Measurements from ENCODE around the gene PPP1R12B. TPM values are rescaled to one million over a fixed set of nuclear protein-coding genes. Genes with fewer than 3 reads are reported as not detected.
"Not testable (repeated sequence)": the region's sequence is repeated elsewhere in the genome, so short reads cannot be mapped to it uniquely, and the experiment has no call there.

Gene PPP1R12B
- total RNA-seq, 2 experiments from 2014 or later, result 19.1 to 23.5 TPM

DNA sequence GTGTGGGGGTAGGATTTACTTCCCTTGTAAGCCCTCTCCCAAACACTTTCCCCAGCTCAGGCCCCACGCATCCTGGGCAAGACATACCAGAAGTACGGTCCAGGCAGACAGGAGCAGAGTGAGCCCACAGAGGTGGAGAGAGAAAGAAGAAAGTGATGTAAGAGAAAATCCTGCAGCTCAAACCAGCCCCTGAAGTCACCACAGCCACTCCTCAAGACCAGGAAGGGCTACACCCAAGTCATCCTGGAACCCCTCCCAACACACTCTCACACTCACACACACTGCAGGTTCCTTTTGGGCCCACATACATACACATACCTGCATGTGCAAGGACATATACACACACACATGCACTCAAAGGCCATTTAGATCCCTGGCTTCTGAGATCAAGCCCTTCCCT, 254.9 kb downstream of the PPP1R12B start:
- no TSS peak for BruUV-seq (replicated peaks)
- H3K4me3 ChIP-seq (ENCODE audit: low read depth, low read length, poor library complexity, severe bottlenecking), result no peak overlapping the region
- H3K79me2 ChIP-seq (ENCODE audit: insufficient read depth, low read depth, low read length), result no peaks in the 10 kb centered on the region
- ChIA-PET POLR2A (no interaction called here), CTCF (ENCODE audit: unreplicated experiment) (no interaction called here)
- H3K4me1 ChIP-seq (ENCODE audit: insufficient read depth, low read length, poor library complexity, severe bottlenecking), result no peaks in the 10 kb centered on the region
- H3K9me2 ChIP-seq (ENCODE audit: insufficient read depth, low read length), result no peaks in the 10 kb centered on the region
- no peak overlapping the region for H3K27ac ChIP-seq (ENCODE audit: low read depth, low read length, poor library complexity, severe bottlenecking)
- intact Hi-C loops (cut with micrococcal nuclease; ENCODE audit: unreplicated experiment), result no loop called here
- no peak overlapping the region for H3K4me2 ChIP-seq (ENCODE audit: low read length)
- DNase-seq (ENCODE audit: low spot score), result no peak
- no peaks in the 10 kb centered on the region for H4K20me1 ChIP-seq (ENCODE audit: insufficient read depth, low read length)
- H3K36me3 ChIP-seq (ENCODE audit: insufficient read depth, low read length), result no peaks in the 10 kb centered on the region
- no peak overlapping the region for H2AFZ ChIP-seq (ENCODE audit: low read length)
- no peaks in the 10 kb centered on the region for H3K9me3 ChIP-seq (ENCODE audit: low read length)
- no peak for TF ChIP-seq EZH2phosphoT487 (IDR thresholded peaks at IDR 0.05; ENCODE audit: borderline replicate concordance, low read depth, low read length)
- TF ChIP-seq, protein P1, sequence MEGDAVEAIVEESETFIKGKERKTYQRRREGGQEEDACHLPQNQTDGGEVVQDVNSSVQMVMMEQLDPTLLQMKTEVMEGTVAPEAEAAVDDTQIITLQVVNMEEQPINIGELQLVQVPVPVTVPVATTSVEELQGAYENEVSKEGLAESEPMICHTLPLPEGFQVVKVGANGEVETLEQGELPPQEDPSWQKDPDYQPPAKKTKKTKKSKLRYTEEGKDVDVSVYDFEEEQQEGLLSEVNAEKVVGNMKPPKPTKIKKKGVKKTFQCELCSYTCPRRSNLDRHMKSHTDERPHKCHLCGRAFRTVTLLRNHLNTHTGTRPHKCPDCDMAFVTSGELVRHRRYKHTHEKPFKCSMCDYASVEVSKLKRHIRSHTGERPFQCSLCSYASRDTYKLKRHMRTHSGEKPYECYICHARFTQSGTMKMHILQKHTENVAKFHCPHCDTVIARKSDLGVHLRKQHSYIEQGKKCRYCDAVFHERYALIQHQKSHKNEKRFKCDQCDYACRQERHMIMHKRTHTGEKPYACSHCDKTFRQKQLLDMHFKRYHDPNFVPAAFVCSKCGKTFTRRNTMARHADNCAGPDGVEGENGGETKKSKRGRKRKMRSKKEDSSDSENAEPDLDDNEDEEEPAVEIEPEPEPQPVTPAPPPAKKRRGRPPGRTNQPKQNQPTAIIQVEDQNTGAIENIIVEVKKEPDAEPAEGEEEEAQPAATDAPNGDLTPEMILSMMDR (conservative IDR thresholded peaks at IDR 0.05; ENCODE audit: low read length), result no peak

DNA sequence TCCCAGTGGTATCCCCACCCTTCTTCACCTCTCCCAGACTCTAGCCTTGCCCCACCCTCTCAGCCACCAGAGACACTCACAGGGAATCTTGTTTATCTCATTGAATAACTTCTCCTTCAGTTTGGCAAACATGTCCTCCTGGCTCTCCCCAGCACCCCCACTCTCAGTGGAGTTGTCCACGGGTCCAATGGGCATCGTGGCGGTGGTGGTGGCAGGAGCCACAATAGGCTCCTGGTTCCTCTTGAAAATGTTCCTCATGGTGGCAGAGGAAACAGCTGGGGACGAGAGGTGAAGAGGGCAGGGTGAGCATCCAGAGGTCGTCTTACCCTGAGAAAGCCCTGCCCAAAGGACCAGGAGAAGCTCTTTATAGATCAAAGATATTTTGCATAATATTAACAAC, 257.0 kb downstream of the PPP1R12B start:
- Histone ChIP-seq H3K79me2 (ENCODE audit: insufficient read depth, low read depth, low read length) (no peaks in the 10 kb centered on the region), H2AFZ (ENCODE audit: low read length) (no peak overlapping the region), H3K9me2 (ENCODE audit: insufficient read depth, low read length) (no peaks in the 10 kb centered on the region), H3K4me3 (ENCODE audit: low read depth, low read length, poor library complexity, severe bottlenecking) (no peak overlapping the region), H3K27ac (ENCODE audit: low read depth, low read length, poor library complexity, severe bottlenecking) (no peak overlapping the region), H3K9me3 (ENCODE audit: low read length) (no peaks in the 10 kb centered on the region), H4K20me1 (ENCODE audit: insufficient read depth, low read length) (no peaks in the 10 kb centered on the region), H3K36me3 (ENCODE audit: insufficient read depth, low read length) (no peaks in the 10 kb centered on the region), H3K4me1 (ENCODE audit: insufficient read depth, low read length, poor library complexity, severe bottlenecking) (no peaks in the 10 kb centered on the region), H3K4me2 (ENCODE audit: low read length) (no peak overlapping the region)
- CTCF ChIA-PET (ENCODE audit: unreplicated experiment), result no interaction called here
- intact Hi-C loops (cut with micrococcal nuclease; ENCODE audit: unreplicated experiment), result no loop called here
- no TSS peak for BruUV-seq (replicated peaks)
- no peak for TF ChIP-seq EZH2phosphoT487 (IDR thresholded peaks at IDR 0.05; ENCODE audit: borderline replicate concordance, low read depth, low read length)
- TF ChIP-seq, protein P1 (conservative IDR thresholded peaks at IDR 0.05; ENCODE audit: low read length), result no peak
- no peak for DNase-seq (ENCODE audit: low spot score)
- POLR2A ChIA-PET, result no interaction called here

DNA sequence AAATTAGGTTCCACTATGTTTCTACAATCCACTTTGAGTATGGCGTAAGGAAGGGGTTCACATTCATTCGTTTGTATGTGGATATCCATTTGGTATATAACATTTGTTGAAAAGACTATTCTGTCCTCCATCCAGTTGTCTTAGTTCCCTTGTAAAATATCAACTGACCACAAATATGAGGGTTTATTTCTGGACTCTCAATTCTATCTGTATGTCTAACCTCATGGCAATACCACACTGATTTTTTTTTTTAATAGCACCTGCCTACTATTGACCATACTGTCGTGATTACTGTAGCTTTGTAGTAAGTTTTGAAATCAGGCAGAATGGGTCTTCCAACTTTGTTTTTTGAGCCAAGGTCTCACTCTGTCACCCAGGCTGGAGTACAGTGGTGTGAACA, 263.5 kb downstream of the PPP1R12B start:
- BruUV-seq (replicated peaks); H3K4me2 ChIP-seq (ENCODE audit: low read length); CTCF ChIA-PET (ENCODE audit: unreplicated experiment); H2AFZ ChIP-seq (ENCODE audit: low read length); H3K79me2 ChIP-seq (ENCODE audit: insufficient read depth, low read depth, low read length); H3K4me3 ChIP-seq (ENCODE audit: low read depth, low read length, poor library complexity, severe bottlenecking); DNase-seq (ENCODE audit: low spot score); H4K20me1 ChIP-seq (ENCODE audit: insufficient read depth, low read length); H3K9me3 ChIP-seq (ENCODE audit: low read length); H3K27ac ChIP-seq (ENCODE audit: low read depth, low read length, poor library complexity, severe bottlenecking); H3K36me3 ChIP-seq (ENCODE audit: insufficient read depth, low read length); H3K9me2 ChIP-seq (ENCODE audit: insufficient read depth, low read length): not testable (repeated sequence)
- H3K4me1 ChIP-seq (ENCODE audit: insufficient read depth, low read length, poor library complexity, severe bottlenecking), result peaks cover 22% of the 10 kb centered on the region
- POLR2A ChIA-PET, result interaction anchor here (0.6 to 1.0 kb wide), 2 partner anchors 164 to 180 kb away, joined by 3 read pairs; no protein-coding TSS in a partner anchor
- intact Hi-C loops (cut with micrococcal nuclease; ENCODE audit: unreplicated experiment), result loop anchor here (10.0 kb wide), 2 partner anchors 393 to 427 kb away; partner anchors contain the start of gene TMEM183A

Measured in OCI-LY7 (cell line).